ENCODE measurements around the gene PRSS50. TPM values are rescaled to one million over a fixed set of nuclear protein-coding genes. Genes with fewer than 3 reads are reported as not detected.

Gene PRSS50
- total RNA-seq, 2 experiments from 2014 or later = not detected

- H3K36me3 Mint-ChIP-seq (ENCODE audit: low read depth) = no peaks in the 10 kb centered on the region
- ChIA-PET CTCF (no interaction called here), POLR2A (no interaction called here)
- DNase-seq (no peak), ATAC-seq (no peak)
- intact Hi-C loops (cut with DNase I, micrococcal nuclease) = no loop called here
- no peak overlapping the region for H3K4me3 Mint-ChIP-seq
- H3K9me3 Mint-ChIP-seq (ENCODE audit: low read depth) = no peaks in the 10 kb centered on the region
- H3K4me1 Mint-ChIP-seq = no peaks in the 10 kb centered on the region
- peaks cover 15% of the 10 kb centered on the region for H3K27me3 Mint-ChIP-seq
- no peak overlapping the region for H3K27ac Mint-ChIP-seq
Observed at GRCh38 chr3:46722443-46722842, 4.8 kb upstream of the PRSS50 start.

- no peak overlapping the region for H3K27ac Mint-ChIP-seq
- no peak overlapping the region for H3K4me3 Mint-ChIP-seq
- H3K27me3 Mint-ChIP-seq = peaks cover 15% of the 10 kb centered on the region
- ATAC-seq (no peak), DNase-seq (no peak)
- intact Hi-C loops (cut with DNase I, micrococcal nuclease) = no loop called here
- H3K9me3 Mint-ChIP-seq (ENCODE audit: low read depth) = no peaks in the 10 kb centered on the region
- POLR2A ChIA-PET = no interaction called here
- H3K4me1 Mint-ChIP-seq = no peaks in the 10 kb centered on the region
- CTCF ChIA-PET = interaction anchor here (0.6 to 1.4 kb wide), 3 partner anchors 9 to 153 kb away, joined by 3 to 5 read pairs (median 3); no protein-coding TSS in a partner anchor
- H3K36me3 Mint-ChIP-seq (ENCODE audit: low read depth) = no peaks in the 10 kb centered on the region
Observed at GRCh38 chr3:46721009-46721408, 3.3 kb upstream of the PRSS50 start.

GRCh38 chr3:46719735-46720271, 2.1 kb upstream of the PRSS50 start:
- POLR2A ChIA-PET = interaction anchor here (0.6 kb wide), 1 partner anchor 195 kb away, joined by 4 read pairs; no protein-coding TSS in a partner anchor
- Mint-ChIP-seq H3K27me3 (peaks cover 14% of the 10 kb centered on the region), H3K36me3 (ENCODE audit: low read depth) (no peaks in the 10 kb centered on the region), H3K4me3 (no peak overlapping the region), H3K4me1 (no peaks in the 10 kb centered on the region), H3K27ac (no peak overlapping the region), H3K9me3 (ENCODE audit: low read depth) (no peaks in the 10 kb centered on the region)
- CTCF ChIA-PET = interaction anchor here (0.7 to 1.4 kb wide), 3 partner anchors 10 to 231 kb away, joined by 3 to 8 read pairs (median 5); no protein-coding TSS in a partner anchor
- no peak for ATAC-seq
- DNase-seq = no peak
- intact Hi-C loops (cut with DNase I, micrococcal nuclease) = no loop called here

- ChIA-PET CTCF (interaction anchor here (0.6 to 1.3 kb wide), 4 partner anchors 16 to 231 kb away, joined by 3 to 8 read pairs (median 4); no protein-coding TSS in a partner anchor), POLR2A (no interaction called here)
- intact Hi-C loops (cut with DNase I, micrococcal nuclease) = no loop called here
- DNase-seq = no peak
- H3K27ac Mint-ChIP-seq = no peak overlapping the region
- no peaks in the 10 kb centered on the region for H3K4me1 Mint-ChIP-seq
- H3K36me3 Mint-ChIP-seq (ENCODE audit: low read depth) = no peaks in the 10 kb centered on the region
- H3K9me3 Mint-ChIP-seq (ENCODE audit: low read depth) = no peaks in the 10 kb centered on the region
- no peak for ATAC-seq
- peaks cover 14% of the 10 kb centered on the region for H3K27me3 Mint-ChIP-seq
- no peak overlapping the region for H3K4me3 Mint-ChIP-seq
Observed at GRCh38 chr3:46719044-46719565, 1.4 kb upstream of the PRSS50 start.

DNA sequence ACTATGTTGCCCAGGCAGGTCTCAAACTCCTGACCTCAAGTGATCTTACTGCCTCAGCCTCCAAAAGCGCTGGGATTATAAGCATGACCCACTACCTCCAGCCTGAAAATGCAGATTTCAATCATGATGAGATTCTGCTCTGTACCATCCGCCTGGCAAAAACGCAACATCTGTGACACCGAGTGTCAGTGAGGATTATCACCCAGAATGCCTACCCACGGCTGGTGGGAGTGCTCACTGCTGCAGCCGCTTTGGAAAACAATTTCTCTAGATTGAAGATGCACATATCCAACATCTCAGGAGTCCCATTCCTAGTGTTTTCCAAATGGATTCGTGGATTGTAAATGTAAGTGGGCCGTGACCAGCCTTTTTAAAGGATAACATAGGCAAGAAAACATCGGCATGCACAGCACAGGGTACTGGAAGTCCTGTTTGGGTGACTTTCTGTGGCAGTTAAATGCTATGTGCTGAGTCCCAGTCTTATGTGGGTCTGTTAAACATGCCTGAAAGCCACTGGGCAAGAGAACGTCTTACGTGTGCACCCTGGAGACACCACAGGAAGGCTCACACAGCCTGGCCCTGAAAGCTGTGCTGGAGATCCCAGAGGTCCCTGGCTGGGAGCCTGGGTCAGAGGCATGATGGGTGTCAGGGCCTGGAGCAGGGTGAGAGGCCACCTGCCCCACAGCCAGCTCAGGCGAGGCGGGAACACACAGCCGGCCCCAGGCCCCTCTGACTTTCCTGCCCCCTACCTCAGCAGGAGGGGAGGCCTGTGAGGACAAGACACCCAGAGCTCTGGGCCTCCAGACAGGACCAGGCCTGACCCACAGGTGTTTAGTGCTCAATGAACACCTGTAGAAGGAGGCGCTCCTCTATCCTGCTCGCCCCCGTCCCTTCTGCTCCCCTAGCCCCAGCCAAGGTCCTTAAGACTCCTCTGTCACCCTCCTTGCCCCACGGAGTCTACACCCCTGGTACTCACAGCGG, 918 bp downstream of the PRSS50 start:
- Mint-ChIP-seq H3K36me3 (ENCODE audit: low read depth) (no peaks in the 10 kb centered on the region), H3K4me3 (no peak overlapping the region), H3K27me3 (peaks cover 14% of the 10 kb centered on the region), H3K27ac (no peak overlapping the region), H3K4me1 (no peaks in the 10 kb centered on the region), H3K9me3 (ENCODE audit: low read depth) (no peaks in the 10 kb centered on the region)
- ATAC-seq (no peak), DNase-seq (no peak)
- ChIA-PET POLR2A (no interaction called here), CTCF (interaction anchor here (1.0 kb wide), 2 partner anchors 94 to 227 kb away, joined by 3 read pairs; no protein-coding TSS in a partner anchor)
- intact Hi-C loops (cut with DNase I, micrococcal nuclease) = no loop called here

GRCh38 chr3:46715507-46716175, 2.0 kb downstream of the PRSS50 start:
- no peak for DNase-seq
- intact Hi-C loops (cut with DNase I, micrococcal nuclease) = no loop called here
- Mint-ChIP-seq H3K27me3 (peaks cover 9% of the 10 kb centered on the region), H3K36me3 (ENCODE audit: low read depth) (no peaks in the 10 kb centered on the region), H3K4me1 (no peaks in the 10 kb centered on the region), H3K9me3 (ENCODE audit: low read depth) (no peaks in the 10 kb centered on the region), H3K27ac (no peak overlapping the region), H3K4me3 (no peak overlapping the region)
- POLR2A ChIA-PET = no interaction called here
- CTCF ChIA-PET = interaction anchor here (0.8 to 1.3 kb wide), 2 partner anchors 22 to 179 kb away, joined by 3 read pairs; partner anchors contain the start of gene ALS2CL
- ATAC-seq = no peak

DNA sequence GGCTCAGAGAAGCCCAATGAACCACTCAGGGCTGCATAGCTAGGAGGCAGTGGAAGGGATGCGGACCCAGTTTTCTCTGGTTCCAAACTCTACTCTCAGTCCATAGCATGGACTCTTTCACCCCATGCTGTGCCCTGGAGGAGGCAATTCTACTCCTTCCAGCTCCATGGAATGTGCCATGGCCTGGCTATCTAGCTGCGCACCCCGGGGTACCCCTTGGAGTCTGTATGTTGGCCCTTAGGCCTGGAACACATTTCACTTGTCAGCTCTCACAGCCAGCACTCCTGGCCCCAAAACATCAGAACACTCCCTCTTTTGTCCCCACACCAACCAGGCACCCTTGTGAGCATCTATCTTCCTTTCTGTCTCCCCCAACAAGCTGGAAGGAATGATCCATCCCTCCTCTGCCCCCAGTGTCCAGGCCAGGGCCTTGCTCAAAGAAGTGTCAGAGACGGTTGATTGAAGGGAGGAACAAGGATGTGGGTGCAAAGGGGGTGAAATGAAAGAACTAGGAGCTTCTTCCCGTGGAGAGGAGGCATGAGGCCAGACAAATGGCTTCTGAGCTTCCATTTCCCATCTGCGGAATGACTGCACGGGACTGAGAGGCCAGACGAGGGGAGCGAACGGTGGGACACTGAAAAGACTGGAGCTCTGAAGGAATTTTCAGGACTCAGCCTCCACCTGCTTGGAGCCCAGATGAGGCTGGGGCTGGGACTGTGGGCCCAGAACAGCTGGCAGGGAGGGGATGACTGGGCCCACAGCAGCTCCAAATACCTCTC, 2.8 kb downstream of the PRSS50 start:
- H3K4me3 Mint-ChIP-seq = no peak overlapping the region
- H3K36me3 Mint-ChIP-seq (ENCODE audit: low read depth) = no peaks in the 10 kb centered on the region
- POLR2A ChIA-PET = no interaction called here
- H3K27ac Mint-ChIP-seq = no peak overlapping the region
- CTCF ChIA-PET = interaction anchor here (0.7 to 1.3 kb wide), 4 partner anchors 10 to 180 kb away, joined by 3 read pairs; partner anchors contain the start of gene ALS2CL
- ATAC-seq (no peak), DNase-seq (no peak)
- peaks cover 7% of the 10 kb centered on the region for H3K27me3 Mint-ChIP-seq
- no peaks in the 10 kb centered on the region for H3K4me1 Mint-ChIP-seq
- intact Hi-C loops (cut with DNase I, micrococcal nuclease) = no loop called here
- H3K9me3 Mint-ChIP-seq (ENCODE audit: low read depth) = no peaks in the 10 kb centered on the region

GRCh38 chr3:46713898-46714552, 3.6 kb downstream of the PRSS50 start:
- intact Hi-C loops (cut with DNase I, micrococcal nuclease) = no loop called here
- Mint-ChIP-seq H3K9me3 (ENCODE audit: low read depth) (no peaks in the 10 kb centered on the region), H3K4me3 (no peak overlapping the region), H3K36me3 (ENCODE audit: low read depth) (no peaks in the 10 kb centered on the region), H3K27me3 (peaks cover 5% of the 10 kb centered on the region), H3K4me1 (no peaks in the 10 kb centered on the region), H3K27ac (no peak overlapping the region)
- POLR2A ChIA-PET = no interaction called here
- CTCF ChIA-PET = interaction anchor here (0.7 to 1.0 kb wide), 2 partner anchors 10 to 11 kb away, joined by 3 read pairs; no protein-coding TSS in a partner anchor
- DNase-seq (peak; percentile 58), ATAC-seq (peak; percentile 78)

GRCh38 chr3:46713050-46713897, 4.4 kb downstream of the PRSS50 start:
- Mint-ChIP-seq H3K9me3 (ENCODE audit: low read depth) (no peaks in the 10 kb centered on the region), H3K27me3 (peaks cover under 1% of the 10 kb centered on the region), H3K4me1 (no peaks in the 10 kb centered on the region), H3K27ac (no peak overlapping the region), H3K36me3 (ENCODE audit: low read depth) (no peaks in the 10 kb centered on the region), H3K4me3 (no peak overlapping the region)
- ChIA-PET POLR2A (no interaction called here), CTCF (no interaction called here)
- DNase-seq (peak; percentile 2), ATAC-seq (no peak)
- intact Hi-C loops (cut with DNase I, micrococcal nuclease) = no loop called here

Measured in activated CD4-positive, alpha-beta T cell treated with anti-CD3 and anti-CD28 coated beads for 36 hours (primary cell).